C4-2B (cell line): ENCODE results near the gene SMARCC1.

Experiments used
- ZFX ChIP-seq: fragments of 450-650 bp; IDR thresholded peaks from 2 replicates; pipeline ENCODE4 v1.6.1; 2017
- TF ChIP-seq, protein P1 (sequence below): fragments of 450-650 bp; conservative IDR thresholded peaks from 2 replicates; pipeline ENCODE4 v1.5.1; 2017; ENCODE audit warnings: mild to moderate bottlenecking

GRCh38 chr3:47705391-47705790 lies 76.3 kb downstream of the SMARCC1 start:
- TF ChIP-seq, protein P1, sequence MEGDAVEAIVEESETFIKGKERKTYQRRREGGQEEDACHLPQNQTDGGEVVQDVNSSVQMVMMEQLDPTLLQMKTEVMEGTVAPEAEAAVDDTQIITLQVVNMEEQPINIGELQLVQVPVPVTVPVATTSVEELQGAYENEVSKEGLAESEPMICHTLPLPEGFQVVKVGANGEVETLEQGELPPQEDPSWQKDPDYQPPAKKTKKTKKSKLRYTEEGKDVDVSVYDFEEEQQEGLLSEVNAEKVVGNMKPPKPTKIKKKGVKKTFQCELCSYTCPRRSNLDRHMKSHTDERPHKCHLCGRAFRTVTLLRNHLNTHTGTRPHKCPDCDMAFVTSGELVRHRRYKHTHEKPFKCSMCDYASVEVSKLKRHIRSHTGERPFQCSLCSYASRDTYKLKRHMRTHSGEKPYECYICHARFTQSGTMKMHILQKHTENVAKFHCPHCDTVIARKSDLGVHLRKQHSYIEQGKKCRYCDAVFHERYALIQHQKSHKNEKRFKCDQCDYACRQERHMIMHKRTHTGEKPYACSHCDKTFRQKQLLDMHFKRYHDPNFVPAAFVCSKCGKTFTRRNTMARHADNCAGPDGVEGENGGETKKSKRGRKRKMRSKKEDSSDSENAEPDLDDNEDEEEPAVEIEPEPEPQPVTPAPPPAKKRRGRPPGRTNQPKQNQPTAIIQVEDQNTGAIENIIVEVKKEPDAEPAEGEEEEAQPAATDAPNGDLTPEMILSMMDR, result no peak
- TF ChIP-seq ZFX, result no peak
